Activated T-cell treated with anti-CD3 and anti-CD28 coated beads, Interleukin-2, amount 50 U/mL, for 48 hours (primary cell): Measurements from ENCODE around the gene PSD2.

Experiments used
- DNase-seq, 2 experiments: peaks; one replicate each; pipeline ENCODE4 v3.0.0-alpha.2; 2020

The PSD2 gene

GRCh38 chr5:139812836-139813805, 17.5 kb downstream of the PSD2 start:
- no peak for DNase-seq

GRCh38 chr5:139814191-139814601, 18.6 kb downstream of the PSD2 start:
- DNase-seq, result no peak

GRCh38 chr5:139814704-139815280, 19.2 kb downstream of the PSD2 start:
- DNase-seq, result no peak

GRCh38 chr5:139816566-139816965, 21.0 kb downstream of the PSD2 start:
- DNase-seq, result no peak

GRCh38 chr5:139817362-139817761, 21.8 kb downstream of the PSD2 start:
- DNase-seq, result no peak

- no peak for DNase-seq
These were observed 22.4 kb downstream of the PSD2 start for GRCh38 chr5:139817970-139818369.

- DNase-seq, result no peak
These were observed 24.5 kb downstream of the PSD2 start for GRCh38 chr5:139820130-139820529.

GRCh38 chr5:139820606-139821005, 25.0 kb downstream of the PSD2 start:
- DNase-seq, result no peak

GRCh38 chr5:139821806-139822552, 26.4 kb downstream of the PSD2 start:
- DNase-seq, result no peak

GRCh38 chr5:139822553-139823425, 27.2 kb downstream of the PSD2 start:
- no peak for DNase-seq

GRCh38 chr5:139823757-139824355, 28.2 kb downstream of the PSD2 start:
- DNase-seq, result no peak

- no peak for DNase-seq
These were observed 30.1 kb downstream of the PSD2 start for GRCh38 chr5:139825690-139826089.

- DNase-seq, result no peak
These were observed 32.7 kb downstream of the PSD2 start for GRCh38 chr5:139828207-139828895.

GRCh38 chr5:139829471-139829870, 33.9 kb downstream of the PSD2 start:
- DNase-seq, result no peak

- DNase-seq, result no peak
These were observed 36.0 kb downstream of the PSD2 start for GRCh38 chr5:139831624-139832023.

GRCh38 chr5:139833525-139833924, 37.9 kb downstream of the PSD2 start:
- DNase-seq, result no peak

GRCh38 chr5:139835656-139836055, 40.0 kb downstream of the PSD2 start:
- no peak for DNase-seq

GRCh38 chr5:139836469-139837208, 41.0 kb downstream of the PSD2 start:
- no peak for DNase-seq

- DNase-seq, result no peak
These were observed 42.2 kb downstream of the PSD2 start for GRCh38 chr5:139837711-139838380.
